Measurements from ENCODE around the gene KIF6. TPM values are rescaled to one million over a fixed set of nuclear protein-coding genes. Genes with fewer than 3 reads are reported as not detected.

Gene KIF6
- total and polyA plus RNA-seq, 2 of the 8 experiments (the other 6 are each of a cell fraction or from before 2014, with no cell fraction given): 0.53 to 0.65 TPM

- Histone ChIP-seq H4K91ac (replicated peaks; ENCODE audit: insufficient read length, low read length) (no peak overlapping the region), H3K27ac (ENCODE audit: low read depth, low read length) (no peak overlapping the region), H3K56ac (replicated peaks; ENCODE audit: insufficient read length, low read depth, low read length) (no peak overlapping the region), H2BK20ac (ENCODE audit: low read length) (no peak overlapping the region), H3K4me1 (replicated peaks in 1 of 4; ENCODE audit: control insufficient read depth in 3 of 4, insufficient read depth in 4 of 4, low read length in 3 of 4) (peaks cover 0 to 3% (median 0%) of the 10 kb centered on the region in 4 experiments; a peak in 2 of 7 replicates), H3K9me3 (ENCODE audit: insufficient read depth in 2 of 2, low read depth in 1 of 2, low read length in 1 of 2) (no peaks in the 10 kb centered on the region), H3K79me2 (ENCODE audit: control insufficient read depth in 1 of 2, insufficient read depth in 2 of 2, low read length in 2 of 2) (no peaks in the 10 kb centered on the region), H3K4me3 (ENCODE audit: extremely low read depth in 1 of 4, insufficient read depth in 2 of 4, low read depth in 3 of 4, low read length in 4 of 4) (no peak overlapping the region), H2BK15ac (ENCODE audit: low read length) (no peak overlapping the region), H4K8ac (ENCODE audit: extremely low read depth, insufficient read depth, low read length) (no peak overlapping the region), H2BK5ac (ENCODE audit: low read depth, low read length) (no peak overlapping the region), H3K36me3 (ENCODE audit: control insufficient read depth in 2 of 4, insufficient read depth in 4 of 4, low read length in 3 of 4) (no peaks in the 10 kb centered on the region), H3K4ac (replicated peaks; ENCODE audit: insufficient read length, low read depth, low read length) (no peak overlapping the region), H2BK120ac (replicated peaks; ENCODE audit: low read depth, low read length) (no peak overlapping the region), H3K79me1 (ENCODE audit: low read depth, low read length) (no peaks in the 10 kb centered on the region), H2BK12ac (ENCODE audit: low read depth, low read length) (no peak overlapping the region), H3K4me2 (ENCODE audit: insufficient read depth in 1 of 2, low read depth in 2 of 2, low read length in 2 of 2) (no peak overlapping the region), H3K18ac (ENCODE audit: extremely low read depth, low read length) (no peak overlapping the region), H3K23ac (ENCODE audit: insufficient read length) (no peak overlapping the region), H2AK5ac (ENCODE audit: low read depth, low read length) (no peak overlapping the region), H3K23me2 (ENCODE audit: low read depth, low read length) (no peaks in the 10 kb centered on the region), H3K9ac (replicated peaks in 1 of 4; ENCODE audit: extremely low read depth in 1 of 4, low read depth in 3 of 4, low read length in 3 of 4) (no peak overlapping the region), H3K14ac (ENCODE audit: insufficient read length) (no peak overlapping the region), H2AFZ (ENCODE audit: low read length) (no peak overlapping the region), H3K27me3 (replicated peaks in 1 of 4; ENCODE audit: control insufficient read depth in 3 of 4, extremely low read depth in 1 of 4, insufficient read depth in 3 of 4, low read length in 3 of 4) (no peaks in the 10 kb centered on the region; a peak in 1 of 7 replicates), H4K5ac (ENCODE audit: insufficient read length, low read depth, low read length) (no peak overlapping the region), H4K20me1 (replicated peaks in 1 of 2; ENCODE audit: control insufficient read depth in 1 of 2, insufficient read depth in 2 of 2, low read length in 2 of 2) (no peaks in the 10 kb centered on the region)
- ChIA-PET CTCF (ENCODE audit: partially characterized antibody) (no interaction called here), POLR2A (ENCODE audit: partially characterized antibody) (no interaction called here)
- DNase-seq (ENCODE audit: low read depth in 1 of 2, low spot score in 2 of 2) (no peak), FAIRE-seq (no peak)
- 93% methylated on average over 3 of the region's 3 CpGs; no CpG with 5 or more reads in 1 of the 2 experiments for WGBS, 2 experiments (ENCODE audit: extremely low coverage in 1 of 2, insufficient coverage in 1 of 2, insufficient read length in 1 of 2, insufficient replicate concordance in 2 of 2, low coverage in 1 of 2, low lambda C conversion rate in 2 of 2, missing lambda C conversion rate in 1 of 2)
- TF ChIP-seq SRF (IDR thresholded peaks at IDR 0.05; ENCODE audit: low read depth, low read length) (no peak), GABPA (IDR thresholded peaks at IDR 0.05; ENCODE audit: borderline replicate concordance, insufficient read depth, low read length) (no peak), TEAD4 (IDR thresholded peaks at IDR 0.05; ENCODE audit: low read depth, low read length) (no peak), BACH1 (IDR thresholded peaks at IDR 0.05; ENCODE audit: low read length) (no peak), RXRA (IDR thresholded peaks at IDR 0.05; ENCODE audit: insufficient read depth, low read depth, low read length) (no peak), TCF12 (IDR thresholded peaks at IDR 0.05; ENCODE audit: low read depth, low read length) (no peak), RBBP5 (IDR thresholded peaks at IDR 0.05; ENCODE audit: borderline replicate concordance, low read depth, low read length) (no peak), RAD21 (IDR thresholded peaks at IDR 0.05 in 1 of 2, conservative IDR thresholded peaks at IDR 0.05 in 1 of 2; ENCODE audit: low read depth in 2 of 2, low read length in 2 of 2) (no peak)
Observed at GRCh38 chr6:39424831-39425230, 300.4 kb downstream of the KIF6 start.

All from H1 (cell line).